NCI-H1436 treated with DMSO at 0.1 percent for 48 hours (cell line): ENCODE measurements around the gene NHLRC4.

Source experiments
- DNase-seq: peaks from one replicate; lab custom pipeline; 2025; lab: John Stamatoyannopoulos, UW

Gene NHLRC4

DNA sequence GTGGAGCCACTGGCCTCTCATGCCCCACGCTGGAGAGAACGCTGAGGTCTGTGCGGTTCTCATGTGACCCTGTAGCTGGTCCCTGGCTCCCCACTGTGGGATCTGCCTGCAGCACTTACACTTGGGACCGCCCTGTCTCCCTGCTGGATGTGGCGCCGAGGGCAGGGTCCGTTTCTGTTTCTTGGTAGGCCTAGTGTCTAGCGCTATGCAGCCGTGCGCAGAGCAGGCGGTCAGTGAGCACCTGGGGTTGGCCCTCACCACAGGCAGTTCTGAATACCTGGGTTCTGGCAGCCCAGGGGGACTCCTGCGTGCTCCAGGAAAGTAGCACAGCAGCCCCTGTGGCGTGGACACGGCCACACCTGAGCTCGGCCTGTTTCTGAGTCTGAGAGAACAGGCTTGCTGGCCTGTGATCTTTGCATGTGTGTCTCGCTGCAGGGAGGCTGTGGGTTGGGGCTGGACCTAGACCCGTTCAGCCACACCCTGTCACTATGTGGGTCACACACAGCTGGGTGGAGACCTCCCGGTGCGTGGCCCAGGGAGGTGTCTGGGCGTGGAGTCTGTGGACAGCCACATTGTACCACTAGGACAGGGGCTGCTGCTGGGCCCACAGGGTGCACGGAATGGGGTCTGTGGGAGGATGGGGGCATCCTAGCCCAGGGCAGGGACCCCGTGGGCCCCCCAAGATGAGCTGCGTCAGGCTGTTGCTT lies 36.5 kb upstream of the NHLRC4 start:
- DNase-seq, result no peak

DNA sequence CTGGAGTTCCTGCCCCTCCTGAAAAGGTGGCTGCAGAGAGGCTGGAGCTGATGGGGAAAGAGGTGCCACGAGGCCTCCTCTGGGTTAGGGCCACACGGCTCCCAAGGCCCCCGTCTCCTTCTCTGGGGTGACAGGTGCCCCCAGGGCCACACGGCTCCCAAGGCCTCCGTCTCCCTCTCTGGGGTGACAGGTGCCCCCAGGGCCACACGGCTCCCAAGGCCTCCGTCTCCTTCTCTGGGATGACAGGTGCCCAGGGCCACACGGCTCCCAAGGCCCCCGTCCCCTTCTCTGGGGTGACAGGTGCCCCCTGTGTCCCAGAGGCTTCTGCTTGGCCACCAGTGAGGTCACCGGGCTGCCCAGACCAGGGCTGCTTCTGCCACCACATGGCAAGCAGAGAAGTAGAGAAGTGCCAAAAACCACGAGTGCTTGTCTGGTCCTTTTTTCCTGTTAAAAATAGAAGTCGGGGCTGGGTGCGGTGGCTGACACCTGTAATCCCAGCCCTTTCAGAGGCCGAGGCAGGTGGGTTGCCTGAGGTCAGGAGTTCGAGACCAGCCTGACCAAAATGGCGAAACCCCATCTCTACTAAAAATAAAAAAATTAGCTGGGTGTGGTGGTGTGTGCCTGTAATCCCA lies 35.2 kb upstream of the NHLRC4 start:
- no peak for DNase-seq

DNA sequence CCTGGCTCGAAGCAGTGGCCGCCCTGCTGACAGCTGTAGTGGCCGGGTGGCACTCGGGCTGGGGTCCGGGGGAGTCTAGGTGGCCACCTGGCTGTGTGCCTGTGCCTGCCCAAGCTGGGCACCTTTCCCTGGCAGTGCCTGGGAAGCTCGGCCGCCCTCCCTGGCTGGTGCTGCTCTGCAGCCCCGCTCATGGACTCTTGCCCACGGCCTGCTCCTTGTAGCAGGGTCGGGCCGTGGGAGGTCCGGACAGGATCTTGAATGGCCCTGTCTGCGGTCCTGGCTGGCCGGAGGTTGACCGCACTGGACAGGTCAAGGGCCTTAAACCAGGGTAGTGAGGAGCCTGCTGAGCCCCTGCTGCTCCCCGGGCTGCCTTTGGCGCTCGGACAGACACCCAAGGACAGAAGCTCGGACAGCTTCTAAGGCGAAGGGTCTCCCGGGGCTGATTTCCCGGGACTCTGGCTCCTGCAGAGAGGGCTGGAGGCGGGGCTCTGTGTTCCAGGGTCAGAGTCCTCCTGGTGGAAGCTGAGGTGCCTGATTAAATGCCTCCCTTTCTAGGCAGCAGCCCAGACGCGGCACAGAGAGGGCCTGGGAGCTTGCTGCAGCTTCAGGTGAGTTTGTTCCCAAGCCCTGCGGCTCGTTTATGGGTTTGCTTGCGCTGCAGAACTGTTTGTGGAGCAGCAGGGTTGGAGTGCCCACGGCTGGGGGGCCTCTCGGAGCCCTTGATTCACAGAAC lies 33.2 kb upstream of the NHLRC4 start:
- DNase-seq, result no peak

DNA sequence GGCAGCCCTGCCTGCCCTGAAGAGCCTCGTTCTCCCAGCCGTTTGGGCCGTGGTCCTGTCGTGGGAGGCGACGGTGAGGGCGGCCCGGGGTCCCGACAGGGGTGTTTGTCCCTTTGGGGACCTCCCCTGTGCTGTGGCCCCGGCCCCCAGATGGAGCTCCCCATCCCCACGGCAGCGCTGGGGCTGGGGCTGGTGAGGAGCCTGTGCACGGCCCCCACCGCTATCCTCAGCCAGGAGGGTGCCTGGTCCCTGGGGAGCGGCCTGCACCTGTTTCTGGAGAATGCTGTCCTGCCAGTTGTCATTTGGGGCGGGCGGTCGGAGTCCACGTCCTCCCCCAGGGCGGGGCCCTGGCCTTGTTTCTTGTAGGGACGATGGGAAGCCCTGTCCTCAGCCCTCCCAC lies 32.7 kb upstream of the NHLRC4 start:
- DNase-seq, result no peak

DNA sequence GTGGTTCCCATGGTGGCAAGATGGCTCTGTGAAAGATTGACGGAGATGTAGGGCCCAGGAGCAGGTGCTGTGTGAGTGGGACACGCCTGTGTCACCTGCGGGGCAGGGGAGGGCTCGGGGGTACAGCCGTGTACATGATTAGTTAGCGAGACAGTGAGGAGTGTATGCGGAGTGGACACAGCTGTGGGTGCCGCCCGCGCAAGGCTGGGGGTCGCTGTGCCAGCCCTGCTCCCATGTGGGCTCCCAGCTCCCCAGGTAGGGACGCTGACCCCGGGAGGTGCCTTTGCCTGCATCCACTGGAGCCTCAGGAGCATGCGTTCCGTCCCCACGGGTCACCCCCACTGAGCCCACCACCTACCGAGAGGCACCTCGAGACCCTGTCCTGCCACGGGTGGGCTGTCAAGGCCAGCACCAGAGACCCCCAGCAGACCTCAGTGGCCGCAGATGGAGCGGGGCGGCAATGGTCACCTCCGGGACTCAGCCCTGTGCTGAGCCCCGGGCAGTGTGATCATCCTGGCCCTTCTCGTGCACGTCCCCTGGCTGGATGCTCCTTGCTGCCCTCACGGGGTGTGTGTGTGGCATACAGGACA lies 31.9 kb upstream of the NHLRC4 start:
- DNase-seq, result no peak

DNA sequence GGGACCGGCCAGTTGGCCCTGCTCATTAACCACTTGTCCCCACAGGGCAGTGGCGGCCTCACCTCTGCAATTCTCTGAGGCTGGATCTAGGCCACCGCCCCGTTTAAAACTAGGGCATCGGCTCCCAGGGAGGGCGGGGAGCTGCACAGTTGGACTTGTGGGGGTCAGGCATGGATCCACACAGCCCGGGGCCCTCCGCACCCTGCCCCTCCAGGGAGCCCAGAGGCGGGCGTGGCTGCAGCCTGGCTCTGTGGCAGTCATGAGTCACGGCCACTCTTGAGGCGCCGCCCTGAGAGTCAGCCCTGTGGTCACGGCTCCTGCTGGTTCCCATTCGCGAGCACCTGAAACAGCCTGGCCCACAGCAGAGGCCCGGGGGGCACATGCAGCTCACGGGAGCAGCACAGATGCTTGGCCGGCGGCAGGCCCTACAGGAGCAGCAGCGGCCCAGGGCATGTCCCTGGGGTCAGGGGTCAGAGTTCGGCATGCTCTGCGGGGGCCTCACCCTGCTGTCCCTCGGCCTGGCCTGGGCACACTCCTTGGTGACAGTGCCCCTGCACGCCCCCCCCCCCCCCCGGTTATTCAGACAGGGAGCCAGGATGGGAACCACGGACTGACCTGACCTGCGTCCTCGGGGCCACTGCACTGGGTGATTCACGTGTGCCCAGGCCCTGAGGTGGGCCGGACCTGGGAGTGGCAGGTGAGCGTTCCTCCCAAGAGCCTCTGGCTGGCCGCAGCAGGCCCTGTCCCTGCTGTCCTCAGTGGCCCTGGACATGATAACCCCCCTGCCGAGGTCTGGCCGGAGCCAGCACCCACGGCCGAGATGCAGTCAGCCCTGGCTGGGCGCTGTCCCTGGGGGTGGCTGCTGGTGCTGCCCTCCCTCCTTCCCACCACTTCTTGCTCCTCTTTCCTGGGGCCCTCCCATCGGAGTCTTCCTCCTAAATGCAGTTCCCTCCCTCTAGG lies 31.1 kb upstream of the NHLRC4 start:
- DNase-seq, result no peak

DNA sequence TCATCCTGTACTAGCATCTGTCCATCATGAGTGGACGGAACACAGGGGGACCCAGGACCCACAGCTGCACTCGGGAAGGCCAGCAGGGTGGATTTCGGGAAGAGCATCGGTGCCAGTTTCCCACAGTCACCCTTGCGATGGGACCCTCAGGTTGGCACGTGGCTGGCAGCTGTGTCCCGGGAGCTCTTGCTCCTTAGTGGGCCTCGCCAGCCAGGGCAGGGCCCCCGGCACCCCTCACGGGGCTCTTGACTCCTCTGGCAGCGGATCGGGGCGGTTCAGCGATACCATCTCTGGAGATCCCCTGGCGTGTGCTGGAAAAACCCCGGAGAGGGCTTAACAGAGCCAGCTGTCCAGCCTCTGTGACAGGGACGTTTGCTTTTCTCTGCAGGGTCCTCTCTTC lies 30.1 kb upstream of the NHLRC4 start:
- no peak for DNase-seq

DNA sequence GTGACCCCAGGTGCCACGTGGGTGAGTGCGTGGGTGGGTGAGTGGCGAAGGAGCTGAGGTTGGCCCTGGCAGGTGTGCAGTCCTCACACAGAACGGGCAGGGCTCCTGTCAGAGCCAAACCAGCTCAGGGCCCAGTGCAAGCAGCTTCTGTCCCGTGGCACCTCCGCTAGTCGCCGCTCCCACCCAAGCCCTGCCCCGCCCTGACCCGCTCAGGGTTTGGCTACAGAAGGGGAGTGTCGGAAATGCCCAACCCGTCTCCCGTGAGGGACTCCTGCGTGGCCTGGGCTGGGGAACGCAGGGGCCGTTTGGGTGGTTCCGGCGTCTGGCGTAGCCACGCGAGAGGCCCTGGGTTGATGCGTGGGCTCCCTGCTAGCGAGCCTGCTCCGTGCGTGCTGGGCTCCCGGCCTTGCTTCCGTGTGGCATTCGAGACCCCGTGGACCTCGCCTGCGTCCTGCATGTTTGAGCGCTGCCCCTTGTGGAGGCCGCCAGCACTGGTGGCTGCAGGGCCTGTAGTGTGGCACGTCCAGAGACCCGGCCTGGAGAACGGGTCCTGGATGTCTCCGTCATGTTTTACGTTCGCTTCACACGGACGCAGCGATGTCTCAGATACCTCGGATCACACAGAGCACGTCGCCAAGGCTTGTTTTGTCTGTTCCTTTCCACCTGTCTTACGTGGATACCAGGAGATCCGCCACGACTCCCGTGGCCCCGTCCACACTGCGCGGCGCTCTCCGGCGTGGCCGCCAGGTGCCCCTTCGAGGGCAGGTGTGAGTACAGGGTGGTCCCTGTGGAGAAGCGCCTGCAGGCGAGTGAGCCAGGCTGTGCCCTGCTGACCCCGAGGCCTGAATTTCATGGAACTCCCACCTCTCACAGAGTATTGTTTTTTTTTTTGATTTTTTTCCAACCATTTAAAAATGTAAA lies 29.1 kb upstream of the NHLRC4 start:
- no peak for DNase-seq

DNA sequence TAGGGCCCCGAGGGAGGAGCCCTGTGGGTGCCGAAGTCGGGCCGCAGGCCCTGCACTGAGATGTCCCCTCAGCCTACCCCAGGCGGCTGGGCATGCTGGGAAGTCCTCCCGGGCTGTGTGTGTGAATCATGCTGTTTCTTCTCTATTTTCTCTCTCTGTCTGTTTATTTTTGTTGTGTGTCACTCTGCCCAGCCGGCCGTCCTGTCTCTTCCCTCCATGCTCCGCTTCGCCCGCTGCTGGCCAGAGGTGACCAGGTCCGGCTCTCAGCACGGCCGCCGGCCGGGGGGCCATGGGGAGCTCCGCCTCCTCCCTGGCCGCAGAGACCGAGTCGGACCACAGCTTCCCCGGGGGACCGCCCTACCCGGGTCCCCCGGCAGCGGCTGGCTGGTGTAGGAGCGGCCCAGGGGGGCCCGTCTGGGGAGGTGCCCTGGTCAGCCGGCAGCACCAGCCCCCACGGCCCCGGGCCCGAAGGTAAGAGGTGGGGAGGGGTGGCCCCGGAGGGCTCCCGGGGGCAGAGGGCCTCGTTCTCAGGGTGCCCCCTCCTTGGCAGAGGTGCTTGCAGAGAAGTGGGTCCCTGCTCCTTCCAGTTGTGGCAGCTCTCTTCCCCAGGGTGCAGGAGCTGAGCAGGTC lies 26.8 kb upstream of the NHLRC4 start:
- DNase-seq, result no peak

DNA sequence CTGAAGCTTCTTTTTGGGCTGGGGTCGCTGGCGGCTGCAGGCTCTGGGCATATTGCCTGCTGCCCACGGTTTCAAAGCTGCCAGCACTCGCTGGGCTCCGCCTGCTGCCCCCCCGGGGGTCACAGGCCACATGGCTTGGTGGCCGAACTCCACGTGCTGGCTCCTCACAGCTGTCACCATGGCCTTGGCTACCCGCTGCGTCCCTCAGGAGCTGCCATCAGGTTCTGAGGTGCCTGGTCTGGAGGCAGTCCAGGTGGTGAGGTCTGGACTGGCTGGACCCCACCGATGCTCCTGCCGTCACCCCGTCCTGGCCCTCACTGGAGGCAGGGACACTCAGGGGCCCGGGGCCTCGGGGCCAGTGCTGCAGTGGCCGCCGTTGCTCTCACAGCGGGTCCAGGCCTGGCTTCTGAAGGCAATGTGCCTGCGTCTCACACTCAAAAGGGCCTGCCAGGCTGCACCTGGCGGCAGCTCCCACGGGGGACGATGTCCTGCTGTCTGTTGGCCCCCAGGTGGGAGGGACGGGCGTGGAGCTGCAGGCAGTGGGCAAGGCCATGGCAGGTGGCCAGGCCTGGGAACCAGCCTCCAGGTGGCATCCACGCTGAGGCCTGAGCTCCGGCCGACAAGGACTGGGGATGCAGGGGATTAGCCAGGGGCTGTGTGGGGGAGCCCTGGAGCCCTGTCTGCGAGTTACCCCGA lies 26.0 kb upstream of the NHLRC4 start:
- DNase-seq, result no peak

DNA sequence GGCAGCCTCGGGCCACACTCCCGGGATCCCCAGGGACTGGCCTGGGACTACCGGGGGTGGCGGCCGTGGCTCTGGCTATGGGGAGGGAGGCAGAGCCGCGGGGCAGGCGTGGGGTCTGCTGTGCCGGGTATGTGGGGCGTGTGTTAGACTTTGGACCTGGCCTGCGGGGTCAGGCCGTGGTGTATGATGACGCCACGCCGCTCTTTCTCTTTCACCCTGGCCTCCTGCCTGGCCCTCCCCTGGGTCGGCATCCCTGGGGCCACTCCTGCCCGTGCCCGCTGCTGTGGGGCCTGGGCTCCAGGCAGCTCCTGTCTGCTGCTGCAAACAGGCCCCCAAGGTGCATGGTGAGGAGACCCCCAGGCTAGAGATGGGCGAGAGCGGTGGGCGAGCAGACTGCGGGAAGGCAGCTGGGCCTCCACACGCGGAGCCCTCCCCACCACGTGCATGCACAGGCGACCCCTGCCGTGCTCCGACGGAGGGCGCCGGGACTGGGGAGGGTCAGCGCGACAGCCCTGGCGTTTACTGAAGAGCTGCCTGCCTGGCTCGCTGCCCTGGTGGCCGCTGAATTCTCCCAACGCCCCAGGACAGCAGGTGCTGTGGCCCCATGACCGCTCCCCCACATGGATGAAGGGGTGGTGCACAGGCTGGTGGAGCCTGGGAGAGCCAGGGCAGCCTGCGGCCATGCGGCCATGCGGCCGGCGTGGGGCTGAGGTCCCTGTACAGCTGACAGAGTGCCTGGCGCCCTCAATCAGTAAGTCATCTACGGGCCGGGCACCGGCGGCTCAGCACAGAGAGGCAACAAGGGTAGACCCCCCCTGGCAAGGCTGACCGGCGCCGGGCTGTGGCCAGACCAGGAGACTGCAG lies 23.3 kb upstream of the NHLRC4 start:
- DNase-seq, result no peak

DNA sequence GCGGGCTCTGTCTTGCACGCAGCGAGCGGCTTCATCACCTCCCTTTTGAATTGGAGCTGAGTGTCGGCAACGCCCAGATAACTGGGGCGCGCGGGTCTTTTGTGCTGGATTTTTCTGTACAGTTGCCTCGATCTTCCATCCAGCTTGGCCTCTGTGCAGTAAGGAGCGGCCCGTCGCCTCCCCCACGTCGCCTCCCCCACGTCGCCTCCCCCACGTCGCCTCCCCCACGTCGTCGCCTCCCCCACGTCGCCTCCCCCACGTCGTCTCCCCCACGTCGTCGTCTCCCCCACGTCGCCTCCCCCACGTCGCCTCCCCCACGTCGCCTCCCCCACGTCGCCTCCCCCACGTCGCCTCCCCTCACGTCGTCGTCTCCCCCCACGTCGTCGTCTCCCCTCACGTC lies 22.3 kb upstream of the NHLRC4 start:
- no peak for DNase-seq

DNA sequence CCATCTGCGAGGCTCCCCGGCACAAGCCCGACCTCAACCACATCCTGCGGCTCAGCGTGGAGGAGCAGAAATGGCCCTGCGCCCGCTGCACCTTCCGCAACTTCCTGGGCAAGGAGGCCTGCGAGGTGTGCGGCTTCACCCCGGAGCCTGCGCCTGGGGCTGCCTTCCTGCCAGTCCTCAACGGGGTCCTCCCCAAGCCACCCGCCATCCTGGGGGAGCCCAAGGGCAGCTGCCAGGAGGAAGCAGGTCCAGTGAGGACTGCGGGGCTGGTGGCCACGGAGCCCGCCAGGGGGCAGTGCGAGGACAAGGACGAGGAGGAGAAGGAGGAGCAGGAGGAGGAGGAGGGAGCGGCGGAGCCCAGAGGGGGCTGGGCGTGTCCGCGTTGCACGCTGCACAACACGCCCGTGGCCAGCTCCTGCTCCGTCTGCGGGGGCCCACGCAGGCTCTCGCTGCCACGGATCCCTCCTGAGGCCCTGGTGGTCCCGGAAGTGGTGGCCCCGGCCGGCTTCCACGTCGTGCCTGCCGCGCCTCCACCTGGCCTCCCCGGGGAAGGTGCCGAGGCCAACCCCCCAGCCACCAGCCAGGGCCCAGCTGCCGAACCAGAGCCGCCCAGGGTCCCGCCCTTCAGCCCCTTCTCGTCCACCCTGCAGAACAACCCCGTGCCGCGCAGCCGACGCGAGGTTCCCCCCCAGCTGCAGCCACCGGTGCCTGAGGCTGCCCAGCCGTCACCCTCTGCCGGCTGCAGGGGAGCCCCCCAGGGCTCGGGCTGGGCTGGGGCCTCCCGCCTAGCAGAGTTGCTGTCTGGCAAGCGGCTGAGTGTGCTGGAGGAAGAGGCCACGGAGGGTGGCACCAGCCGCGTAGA lies 19.7 kb upstream of the NHLRC4 start:
- DNase-seq, result no peak

DNA sequence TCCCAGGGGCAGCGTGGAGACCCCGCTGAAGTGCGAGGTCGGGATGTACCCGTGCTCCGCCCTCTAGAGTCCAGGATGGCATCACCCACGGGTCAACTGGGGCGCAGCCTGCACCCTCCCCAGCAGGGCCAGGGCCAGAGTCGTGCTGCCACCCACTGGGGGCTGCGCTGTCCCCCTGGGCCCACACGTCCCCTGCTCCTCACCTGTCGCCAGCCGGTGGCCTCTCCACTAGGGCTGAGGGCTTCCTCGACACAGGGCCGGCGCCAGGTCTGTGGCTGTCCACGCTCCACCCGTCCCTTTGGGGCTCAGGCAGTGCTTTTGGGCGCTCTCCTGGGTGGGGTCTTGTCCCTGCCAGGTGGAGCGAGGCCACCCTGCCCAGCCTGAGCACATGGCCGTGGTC lies 18.2 kb upstream of the NHLRC4 start:
- DNase-seq, result no peak

DNA sequence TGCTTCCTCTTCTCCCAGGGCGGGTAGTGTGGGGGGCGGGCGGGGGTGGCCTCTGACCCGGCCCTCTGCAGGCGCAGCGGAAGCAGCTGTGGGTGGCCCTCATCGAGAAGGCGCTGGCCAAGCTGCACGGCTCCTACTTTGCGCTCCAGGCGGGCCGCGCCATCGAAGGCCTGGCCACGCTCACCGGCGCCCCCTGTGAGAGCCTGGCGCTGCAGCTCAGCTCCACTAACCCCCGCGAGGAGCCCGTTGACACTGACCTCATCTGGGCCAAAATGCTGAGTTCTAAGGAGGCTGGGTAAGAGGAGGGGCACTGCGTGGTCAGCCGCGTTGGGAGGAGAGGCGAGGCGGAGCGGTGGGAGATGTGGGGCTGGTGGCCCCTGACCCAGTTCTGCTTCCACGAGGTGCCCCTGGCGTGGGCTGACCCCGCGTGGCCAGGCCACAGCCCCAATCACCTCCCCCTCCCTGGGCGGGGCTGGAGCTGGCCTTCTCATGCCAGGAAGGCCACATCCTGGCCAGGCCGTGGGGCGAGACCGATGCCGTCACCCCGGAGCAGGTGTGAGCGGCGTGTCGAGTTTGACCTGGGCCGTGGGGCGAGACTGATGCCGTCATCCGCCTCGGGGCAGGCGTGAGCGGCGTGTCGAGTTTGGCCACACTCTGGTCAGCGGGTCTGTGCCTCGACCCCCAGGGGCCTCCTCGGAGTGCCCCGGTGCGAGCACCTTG lies 17.1 kb upstream of the NHLRC4 start:
- no peak for DNase-seq

DNA sequence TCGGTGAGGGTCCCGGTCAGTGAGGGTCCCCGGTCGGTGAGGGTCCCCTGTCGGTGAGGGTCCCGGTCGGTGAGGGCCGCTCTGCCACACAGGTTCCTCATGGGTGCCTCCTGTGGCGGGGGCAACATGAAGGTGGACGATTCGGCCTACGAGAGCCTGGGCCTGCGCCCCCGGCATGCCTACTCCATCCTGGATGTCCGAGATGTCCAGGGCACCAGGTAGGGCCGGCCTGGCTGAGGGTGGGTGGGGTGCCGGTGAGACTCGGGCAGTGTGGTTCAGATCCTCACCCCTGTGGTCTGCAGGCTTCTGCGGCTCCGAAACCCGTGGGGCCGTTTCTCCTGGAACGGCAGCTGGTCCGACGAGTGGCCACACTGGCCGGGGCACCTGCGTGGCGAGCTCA lies 15.6 kb upstream of the NHLRC4 start:
- no peak for DNase-seq

DNA sequence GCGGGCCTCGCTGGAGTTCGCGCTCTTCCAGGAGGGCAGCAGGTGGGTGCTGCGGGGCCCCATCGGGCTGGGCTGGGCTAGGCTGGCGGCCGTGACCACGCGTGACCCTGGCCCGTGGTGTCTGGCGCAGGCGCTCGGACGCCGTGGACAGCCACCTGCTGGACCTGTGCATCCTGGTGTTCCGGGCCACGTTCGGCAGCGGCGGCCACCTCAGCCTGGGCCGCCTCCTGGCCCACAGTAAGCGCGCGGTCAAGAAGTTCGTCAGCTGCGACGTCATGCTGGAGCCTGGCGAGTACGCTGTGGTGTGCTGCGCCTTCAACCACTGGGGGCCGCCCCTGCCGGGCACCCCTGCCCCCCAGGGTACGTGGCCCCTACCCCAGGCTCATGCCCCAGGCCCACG lies 14.6 kb upstream of the NHLRC4 start:
- no peak for DNase-seq
